Mammary epithelial cell (primary cell): ENCODE data around the gene P4HA2.
"Not testable (repeated sequence)": the region's sequence is repeated elsewhere in the genome, so short reads cannot be mapped to it uniquely, and the experiment has no call there.

Experiments
- CTCF ChIP-seq, 2 donors: IDR thresholded peaks in 1 of 2; conservative IDR thresholded peaks in 1 of 2; 2 replicates each; pipeline ENCODE4 v1.5.1; 2011 to 2012; ENCODE audit warnings: inconsistent platforms in 2 of 2, low read length in 2 of 2, mild to moderate bottlenecking in 2 of 2, control low read depth in 1 of 2, low read depth in 1 of 2; ENCODE audit not compliant: insufficient read depth in 1 of 2; ENCODE audit errors: extremely low read depth in 1 of 2
- EZH2 ChIP-seq: IDR thresholded peaks from 2 replicates; pipeline ENCODE4 v1.6.1; 2012; ENCODE audit warnings: low read length, inconsistent platforms, borderline replicate concordance

GRCh38 chr5:132145326-132145725 is 82.3 kb downstream of the P4HA2 start:
- TF ChIP-seq CTCF (conservative IDR thresholded peaks at IDR 0.05 in 1 of 2, IDR thresholded peaks at IDR 0.05 in 1 of 2; ENCODE audit: extremely low read depth in 1 of 2, insufficient read depth in 1 of 2, low read depth in 1 of 2, low read length in 2 of 2); EZH2: not testable (repeated sequence)
